Measurements from ENCODE around the gene NUP210. TPM values are rescaled to one million over a fixed set of nuclear protein-coding genes. Genes with fewer than 3 reads are reported as not detected.

NUP210 gene
- total RNA-seq, 1 donor, result not detected

DNA sequence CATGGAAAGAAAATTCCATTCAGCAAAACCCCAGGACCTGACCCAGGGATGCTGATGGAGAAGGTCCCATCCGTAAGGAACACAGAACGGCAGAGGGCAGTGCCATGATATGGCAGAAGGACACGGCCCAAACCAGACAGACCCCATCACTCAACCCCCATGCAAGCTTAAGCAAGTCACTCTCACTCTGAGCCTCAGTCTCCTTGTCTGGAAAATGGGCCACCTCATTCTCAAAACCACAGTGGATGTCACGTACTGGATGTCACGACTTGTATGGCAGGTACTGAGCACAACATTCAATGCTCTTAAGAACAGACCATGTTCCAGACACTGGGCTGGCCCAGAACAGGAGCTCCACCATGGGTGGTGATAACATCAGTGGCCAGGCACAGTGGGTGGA, 90.4 kb downstream of the NUP210 start:
- DNase-seq (ENCODE audit: low read depth), result no peak
- TF ChIP-seq, protein P1, sequence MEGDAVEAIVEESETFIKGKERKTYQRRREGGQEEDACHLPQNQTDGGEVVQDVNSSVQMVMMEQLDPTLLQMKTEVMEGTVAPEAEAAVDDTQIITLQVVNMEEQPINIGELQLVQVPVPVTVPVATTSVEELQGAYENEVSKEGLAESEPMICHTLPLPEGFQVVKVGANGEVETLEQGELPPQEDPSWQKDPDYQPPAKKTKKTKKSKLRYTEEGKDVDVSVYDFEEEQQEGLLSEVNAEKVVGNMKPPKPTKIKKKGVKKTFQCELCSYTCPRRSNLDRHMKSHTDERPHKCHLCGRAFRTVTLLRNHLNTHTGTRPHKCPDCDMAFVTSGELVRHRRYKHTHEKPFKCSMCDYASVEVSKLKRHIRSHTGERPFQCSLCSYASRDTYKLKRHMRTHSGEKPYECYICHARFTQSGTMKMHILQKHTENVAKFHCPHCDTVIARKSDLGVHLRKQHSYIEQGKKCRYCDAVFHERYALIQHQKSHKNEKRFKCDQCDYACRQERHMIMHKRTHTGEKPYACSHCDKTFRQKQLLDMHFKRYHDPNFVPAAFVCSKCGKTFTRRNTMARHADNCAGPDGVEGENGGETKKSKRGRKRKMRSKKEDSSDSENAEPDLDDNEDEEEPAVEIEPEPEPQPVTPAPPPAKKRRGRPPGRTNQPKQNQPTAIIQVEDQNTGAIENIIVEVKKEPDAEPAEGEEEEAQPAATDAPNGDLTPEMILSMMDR (IDR thresholded peaks at IDR 0.05; ENCODE audit: insufficient read depth, low read depth, low read length), result no peak
- H3K4me3 ChIP-seq (ENCODE audit: low read depth, low read length), result no peak overlapping the region

DNA sequence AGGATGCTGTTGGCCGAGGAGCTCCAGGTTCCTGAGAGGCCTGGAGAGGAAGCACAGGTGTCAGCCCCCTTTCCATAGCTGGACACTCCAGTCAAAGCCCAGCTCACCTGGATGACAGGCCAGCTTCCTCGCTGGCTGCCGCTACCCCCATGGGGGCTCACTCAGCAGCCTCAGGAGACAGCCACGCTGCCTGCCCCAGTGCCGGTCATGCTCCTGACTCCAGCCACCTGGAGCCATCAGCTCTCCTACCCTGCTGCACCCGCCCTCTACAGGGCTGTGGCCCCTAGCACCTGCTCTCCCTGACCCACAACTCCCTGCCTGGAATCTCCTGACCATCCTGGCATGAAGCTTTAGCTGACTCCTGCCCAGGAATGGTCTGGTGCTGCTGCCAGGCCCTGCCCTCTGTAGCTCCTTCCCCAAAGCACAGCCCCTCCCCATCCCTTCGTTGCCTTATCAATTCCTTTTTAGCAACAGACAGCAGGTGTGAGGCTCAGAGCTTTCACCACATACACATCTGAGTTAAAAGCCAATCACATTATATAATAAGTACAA, 94.2 kb downstream of the NUP210 start:
- TF ChIP-seq, protein P1 (IDR thresholded peaks at IDR 0.05; ENCODE audit: insufficient read depth, low read depth, low read length), result no peak
- H3K4me3 ChIP-seq (ENCODE audit: low read depth, low read length), result no peak overlapping the region
- DNase-seq (ENCODE audit: low read depth), result no peak

DNA sequence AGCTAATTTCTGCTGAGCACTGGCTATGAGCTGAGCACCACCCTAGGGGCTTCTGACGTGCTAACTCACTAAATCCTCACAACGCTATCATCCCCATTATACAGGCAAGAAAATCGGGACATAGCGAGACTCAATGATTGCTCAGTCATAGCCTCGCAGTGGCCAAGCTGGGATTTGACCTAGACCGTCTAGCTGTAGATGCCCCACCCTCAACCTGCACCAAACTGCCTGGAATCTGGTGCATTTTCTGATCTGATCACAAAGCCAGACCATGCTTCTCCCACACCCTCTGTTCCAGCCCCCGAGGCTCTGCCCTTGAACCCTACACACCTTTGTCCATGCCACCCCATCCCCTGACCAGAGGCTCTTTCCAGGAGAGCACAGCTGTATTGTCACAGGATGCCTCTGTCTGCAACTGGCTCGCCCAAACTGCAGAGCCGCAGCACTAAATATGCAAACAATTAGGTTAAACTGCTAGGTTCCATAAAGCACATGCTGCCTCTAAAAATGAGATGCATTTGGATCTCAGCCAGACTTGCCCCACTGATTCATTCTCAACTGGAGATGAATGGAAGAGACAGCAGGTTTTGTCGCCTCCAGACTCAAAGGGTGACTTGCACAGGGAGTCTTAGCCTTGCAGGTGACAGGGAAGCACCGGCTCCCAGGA, 95.2 kb downstream of the NUP210 start:
- TF ChIP-seq, protein P1 (IDR thresholded peaks at IDR 0.05; ENCODE audit: insufficient read depth, low read depth, low read length), result no peak
- DNase-seq (ENCODE audit: low read depth), result no peak
- H3K4me3 ChIP-seq (ENCODE audit: low read depth, low read length), result no peak overlapping the region

DNA sequence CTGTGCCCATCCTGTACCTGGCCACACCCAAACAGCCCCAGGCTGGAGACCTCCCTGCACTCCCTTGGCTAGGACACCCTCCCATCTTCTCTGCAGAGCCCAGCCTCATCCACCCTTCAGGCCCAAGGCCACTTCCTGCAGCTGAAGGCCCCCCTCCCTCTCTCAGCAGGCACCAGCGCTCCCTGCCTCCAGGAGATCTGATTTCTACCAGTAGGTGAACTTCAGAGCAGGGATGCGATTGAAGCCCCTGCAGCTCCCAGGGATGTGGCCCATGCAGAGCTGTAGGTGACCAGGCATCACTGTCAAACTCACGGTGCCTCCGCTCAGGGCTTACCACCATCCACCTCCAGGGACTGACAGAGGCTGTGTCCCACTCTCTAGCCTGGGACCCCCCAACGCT, 96.3 kb downstream of the NUP210 start:
- TF ChIP-seq, protein P1 (IDR thresholded peaks at IDR 0.05; ENCODE audit: insufficient read depth, low read depth, low read length), result no peak
- DNase-seq (ENCODE audit: low read depth), result no peak
- H3K4me3 ChIP-seq (ENCODE audit: low read depth, low read length), result no peak overlapping the region

DNA sequence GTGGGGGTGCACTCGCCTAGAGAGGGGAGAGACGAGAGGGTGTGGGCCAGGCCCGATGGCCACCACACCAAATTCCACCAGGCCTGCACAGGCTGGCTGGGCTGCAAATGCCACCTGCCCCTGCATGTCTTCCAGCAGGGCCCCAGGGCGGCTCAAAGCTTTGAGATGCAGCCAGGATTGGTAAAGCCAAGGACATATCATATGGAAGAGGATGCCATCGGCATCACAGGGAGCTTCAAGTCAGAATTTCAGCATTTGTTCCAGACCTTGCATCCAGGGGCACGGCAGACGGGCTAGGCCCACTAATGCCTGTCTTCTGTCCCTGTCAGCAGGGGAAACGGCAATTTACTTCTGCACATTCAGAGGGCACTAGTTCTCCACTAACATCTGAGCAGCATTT, 97.8 kb downstream of the NUP210 start:
- no peak for DNase-seq (ENCODE audit: low read depth)
- TF ChIP-seq, protein P1 (IDR thresholded peaks at IDR 0.05; ENCODE audit: insufficient read depth, low read depth, low read length), result no peak
- no peak overlapping the region for H3K4me3 ChIP-seq (ENCODE audit: low read depth, low read length)

DNA sequence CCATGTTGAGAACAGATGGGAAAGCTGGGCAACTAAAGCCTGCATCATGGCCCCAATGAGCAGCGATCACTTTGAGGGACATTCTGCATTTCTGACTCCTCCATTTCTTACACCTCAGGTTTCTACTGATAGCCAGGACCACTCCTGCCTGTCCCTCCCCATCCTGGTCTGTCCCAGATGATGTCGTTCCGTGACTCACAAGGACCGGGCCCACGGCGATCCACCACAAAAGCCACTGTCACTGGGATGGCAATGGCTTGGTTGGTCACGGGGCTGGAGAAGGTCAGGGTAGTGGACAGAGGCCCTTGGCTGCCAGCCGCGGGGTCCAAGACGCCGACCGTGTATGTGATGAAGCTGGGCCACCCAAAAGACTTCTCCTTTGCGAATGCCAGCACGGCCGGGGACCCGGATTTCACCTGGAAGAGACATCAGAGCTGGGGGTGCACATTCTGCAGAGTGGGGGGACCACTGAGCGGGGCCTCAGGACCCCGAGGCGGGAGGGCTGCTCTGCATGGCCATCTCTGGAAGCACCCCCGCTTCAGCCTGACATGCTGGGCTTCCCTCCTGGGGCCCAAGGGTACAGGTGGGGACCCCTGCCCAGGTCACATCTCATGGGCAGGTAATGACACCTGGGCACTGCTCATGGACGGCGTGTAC, 100.4 kb downstream of the NUP210 start:
- TF ChIP-seq, protein P1 (IDR thresholded peaks at IDR 0.05; ENCODE audit: insufficient read depth, low read depth, low read length), result no peak
- no peak overlapping the region for H3K4me3 ChIP-seq (ENCODE audit: low read depth, low read length)
- no peak for DNase-seq (ENCODE audit: low read depth)
